Smooth muscle cell of trachea (primary cell): ENCODE data around the gene SLC4A1. TPM values are rescaled to one million over a fixed set of nuclear protein-coding genes. Genes with fewer than 3 reads are reported as not detected.

Experiments
- total RNA-seq: library from RNA; depleted of rRNA; stranded (reverse); fragments of >200 nt; gene quantifications from 2 replicates; pipeline ENCODE4 v1.2.1, GENCODE V29; 2014

The SLC4A1 gene
- total RNA-seq = not detected in 2 replicates

GRCh38 chr17:44267818-44268490, at the start of gene SLC4A1:
TSS of gene SLC4A1 (minus strand) at chr17:44268135. CDS start at chr17:44262866, 5,269 bp downstream.

GRCh38 chr17:44308320-44308818, 40.4 kb upstream of the SLC4A1 start, which contains the start of gene RUNDC3A:
TSS of gene RUNDC3A (plus strand) at chr17:44308601. CDS start at chr17:44308833, 232 bp downstream.

GRCh38 chr17:44219616-44220212, 48.2 kb downstream of the SLC4A1 start, which contains the start of gene UBTF:
TSS of gene UBTF (minus strand) at chr17:44219675. CDS start at chr17:44218229, 1,446 bp downstream.

GRCh38 chr17:44199553-44200477, 68.1 kb downstream of the SLC4A1 start, which contains the start of gene ATXN7L3:
TSS of gene ATXN7L3 (minus strand) at chr17:44199884. CDS start at chr17:44198070, 1,814 bp downstream.

Other genes with a start within 250 kb of the SLC4A1 start
- gene LSM12, start 201.5 kb downstream of the SLC4A1 start, total RNA-seq = 32.4 and 43.7 TPM in 2 replicates
- gene G6PC3, start 197.4 kb downstream of the SLC4A1 start, total RNA-seq = 28.2 and 30.1 TPM in 2 replicates
- 94.8 and 138 TPM in 2 replicates for gene HDAC5, start 144.5 kb downstream of the SLC4A1 start, total RNA-seq
- 0.83 and 4.7 TPM in 2 replicates for gene HROB, start 126.2 kb downstream of the SLC4A1 start, total RNA-seq
- 0.33 and 0.73 TPM in 2 replicates for gene ASB16, start 97.4 kb downstream of the SLC4A1 start, total RNA-seq
- gene TMUB2, start 81.2 kb downstream of the SLC4A1 start, total RNA-seq = 33.2 and 43.3 TPM in 2 replicates
- 34.9 and 45.3 TPM in 2 replicates for gene ATXN7L3, start 68.3 kb downstream of the SLC4A1 start, total RNA-seq
- 49.2 and 65.3 TPM in 2 replicates for gene UBTF, start 48.5 kb downstream of the SLC4A1 start, total RNA-seq
- gene RUNDC3A, start 40.5 kb upstream of the SLC4A1 start, total RNA-seq = 0.99 TPM in 1 of 2 replicates, not detected in the other
- 68.8 and 99.9 TPM in 2 replicates for gene SLC25A39, start 56.7 kb upstream of the SLC4A1 start, total RNA-seq
- gene GRN, start 77.2 kb upstream of the SLC4A1 start, total RNA-seq = 246 and 1,457 TPM in 2 replicates
- 3.5 and 15.2 TPM in 2 replicates for gene FAM171A2, start 95.7 kb upstream of the SLC4A1 start, total RNA-seq
- gene ITGA2B, start 121.5 kb upstream of the SLC4A1 start, total RNA-seq = 0.15 and 0.66 TPM in 2 replicates
- 15.4 and 28.5 TPM in 2 replicates for gene GPATCH8, start 235.3 kb upstream of the SLC4A1 start, total RNA-seq